ENCODE results near the gene MPRIP.

DNA sequence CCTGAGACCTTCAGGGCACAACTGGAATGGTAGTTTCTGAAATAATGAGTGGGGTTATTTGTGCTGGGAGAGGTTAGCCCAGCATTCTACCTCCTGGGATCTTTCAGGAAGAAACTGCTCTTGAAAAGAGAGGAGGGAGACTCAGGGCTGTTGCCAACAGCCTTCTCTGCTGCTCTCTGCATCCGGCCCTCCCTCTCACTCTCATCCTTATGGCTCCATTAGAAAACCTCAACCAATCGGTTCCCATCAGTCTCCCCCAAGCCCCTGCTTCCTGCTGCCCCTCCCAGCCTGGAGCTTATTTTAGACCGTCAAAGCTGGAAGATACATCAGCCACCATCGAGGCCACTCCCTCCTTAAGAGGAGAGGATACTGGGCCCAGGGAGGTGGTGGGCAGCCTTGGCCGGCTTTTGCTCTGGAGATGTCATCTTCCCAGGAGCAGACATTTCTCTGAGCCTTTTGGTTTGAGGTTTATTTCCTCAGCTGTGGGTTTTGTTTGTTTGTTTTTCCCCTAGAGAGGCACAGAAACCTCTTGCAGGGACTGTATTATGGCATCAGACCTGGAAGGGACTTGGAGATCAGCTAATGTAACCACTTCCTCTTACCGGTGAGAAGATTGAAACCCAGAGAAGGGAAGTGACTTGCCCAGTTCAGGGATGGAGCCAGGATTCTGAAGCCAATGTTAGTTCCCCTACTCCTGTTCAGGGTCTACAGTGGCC lies 2.7 kb downstream of the MPRIP start:
- no peak for TF ChIP-seq CTCF (IDR thresholded peaks at IDR 0.05)
- TF ChIP-seq POLR2A (IDR thresholded peaks at IDR 0.05): peak in 1 of 4 donors; percentile 27

All from esophagus squamous epithelium (tissue), 4 donors.